MM.1S (cell line): ENCODE results near the gene DYNC2H1.

Experiments
- CTCF ChIP-seq: fragments of 300-600 bp; sonication (generic); IDR thresholded peaks from 2 replicates; pipeline ENCODE4 v1.5.1; 2016; ENCODE audit warnings: antibody characterized with exemption, low read length, mixed read lengths
- EZH2 ChIP-seq: fragments of 300-600 bp; sonication (generic); optimal IDR thresholded peaks from 2 replicates; pipeline ENCODE3; 2017; ENCODE audit warnings: low read depth, mild to moderate bottlenecking, antibody characterized with exemption, low read length, mixed read lengths
- EZH2phosphoT487 ChIP-seq: fragments of 300-600 bp; sonication (generic); IDR thresholded peaks from 2 replicates; pipeline ENCODE4 v1.6.1; 2018; ENCODE audit warnings: antibody characterized with exemption, low read length

GRCh38 chr11:103295704-103296103, 186.5 kb downstream of the DYNC2H1 start:
- TF ChIP-seq EZH2phosphoT487 (no peak), CTCF (no peak), EZH2 (no peak)
